GM18951 (cell line): Measurements from ENCODE around the gene CYSLTR2.
"Not testable (repeated sequence)": the region's sequence is repeated elsewhere in the genome, so short reads cannot be mapped to it uniquely, and the experiment has no call there.

Source experiments
- POLR2A ChIP-seq: IDR thresholded peaks from 4 replicates; pipeline ENCODE4 v1.6.1; 2011; ENCODE audit warnings: mild to moderate bottlenecking; ENCODE audit not compliant: insufficient read length, insufficient read depth; ENCODE audit errors: extremely low read depth
- in situ Hi-C: fragments of 300-500 bp; cut with MboI; formaldehyde crosslinking; loops from one replicate; pipeline ENCODE4 v1.12.0; 2022; ENCODE audit warnings: low sequenced_read_pairs, mixed read lengths, inconsistent platforms; ENCODE audit not compliant: unreplicated experiment

CYSLTR2 gene

DNA sequence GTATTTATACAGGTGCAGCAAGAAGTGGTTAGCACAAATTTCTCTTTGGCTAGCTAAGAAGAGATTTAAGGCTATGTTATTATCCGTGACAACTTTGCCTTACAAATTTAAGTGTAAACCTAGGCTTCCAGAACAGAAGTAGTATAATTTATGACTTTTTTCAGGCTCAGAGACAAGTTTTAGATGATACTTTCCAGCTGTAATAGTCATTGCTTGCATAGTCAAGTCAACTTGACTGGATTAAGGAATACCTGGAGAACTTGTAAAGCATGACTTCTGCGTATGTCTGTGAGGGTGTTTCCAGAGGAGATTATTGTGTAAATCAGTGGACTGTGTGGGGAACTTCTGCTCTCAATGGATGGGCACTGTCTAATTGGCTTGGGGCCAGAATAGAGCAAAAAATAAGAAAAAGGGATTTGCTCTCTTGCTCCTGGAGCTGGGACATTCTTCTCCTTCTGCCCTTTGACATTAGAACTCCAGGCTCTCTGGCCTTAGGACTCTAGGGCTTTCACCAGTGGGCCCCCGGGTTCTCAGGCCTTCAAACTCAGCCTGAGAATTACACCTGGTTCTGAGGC lies 33.0 kb downstream of the CYSLTR2 start:
- in situ Hi-C loops: no loop called here
- TF ChIP-seq POLR2A: no peak

DNA sequence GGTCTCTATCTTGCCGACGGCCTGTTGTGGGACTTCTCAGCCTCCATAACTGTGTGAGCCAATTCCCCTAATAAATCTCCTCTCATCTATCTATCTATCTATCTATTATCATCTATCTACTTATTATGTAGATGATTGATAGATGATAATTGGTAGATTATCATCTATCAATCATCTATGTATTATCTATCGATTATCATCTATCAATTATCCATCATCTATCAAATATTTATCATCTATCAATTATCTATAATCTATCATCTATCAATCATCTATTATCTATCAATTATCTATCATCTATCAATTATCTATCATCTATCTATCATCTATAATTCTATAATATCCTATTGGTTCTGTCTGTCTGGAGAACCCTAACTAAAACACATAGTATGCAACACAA lies 33.5 kb downstream of the CYSLTR2 start:
- in situ Hi-C loops: no loop called here

DNA sequence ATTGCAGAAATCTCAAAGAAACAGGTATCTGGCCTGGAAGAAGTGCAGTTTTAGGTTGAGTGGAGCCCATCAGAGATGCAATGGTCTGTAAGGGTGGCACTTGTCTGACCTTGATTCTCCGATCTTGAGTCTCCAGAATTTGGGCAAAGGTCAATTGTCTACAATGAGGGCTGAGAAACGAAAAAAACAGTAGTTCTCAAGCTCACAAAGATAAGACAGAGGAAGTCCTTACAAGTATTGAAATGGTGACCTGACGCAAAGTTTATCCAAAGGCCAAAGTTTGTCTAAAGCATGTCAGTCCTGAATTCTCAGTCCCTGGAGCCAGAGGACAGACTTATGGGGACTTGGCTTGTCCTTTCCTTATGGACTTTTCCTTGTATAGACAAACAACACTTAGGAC lies 40.3 kb downstream of the CYSLTR2 start:
- in situ Hi-C loops: no loop called here
- TF ChIP-seq POLR2A: no peak

More for the DNA sequence above, 33.5 kb downstream of the CYSLTR2 start:
- no peak for TF ChIP-seq POLR2A

DNA sequence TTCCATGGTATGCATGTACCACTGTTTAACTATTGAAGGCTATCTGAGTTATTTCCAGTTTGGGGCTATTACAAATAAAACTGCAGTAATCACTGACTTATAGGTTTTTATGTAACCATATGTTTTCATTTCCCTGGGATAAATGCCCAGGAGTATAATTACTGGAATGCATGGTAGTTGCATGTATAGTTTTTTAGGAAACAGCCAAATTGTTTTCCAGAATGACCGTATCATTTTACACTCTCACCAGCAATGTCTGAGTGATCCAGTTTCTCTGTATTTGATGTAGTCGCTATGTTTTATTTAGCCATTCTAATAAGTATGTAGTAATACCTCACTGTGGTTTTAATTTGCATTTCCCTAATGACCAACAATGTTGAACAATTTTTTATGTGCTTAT lies 42.0 kb downstream of the CYSLTR2 start:
- in situ Hi-C loops: no loop called here

DNA sequence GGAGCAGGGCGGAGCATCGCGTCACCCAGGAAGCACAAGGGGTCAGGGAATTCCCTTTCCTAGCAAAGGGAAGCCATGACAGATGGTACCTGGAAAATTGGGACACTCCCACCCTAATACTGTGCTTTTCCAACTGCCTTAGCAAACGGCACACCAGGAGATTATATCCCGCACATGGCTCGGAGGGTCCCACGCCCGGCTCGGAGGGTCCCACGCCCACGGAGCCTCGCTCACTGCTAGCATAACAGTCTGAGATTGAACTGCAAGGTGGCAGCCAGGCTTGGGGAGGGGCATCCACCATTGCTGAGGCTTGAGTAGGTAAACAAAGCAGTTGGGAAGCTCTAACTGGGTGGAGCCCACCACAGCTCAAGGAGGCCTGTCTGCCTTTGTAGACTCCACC lies 42.9 kb downstream of the CYSLTR2 start:
- in situ Hi-C loops: not testable (repeated sequence)

More for the DNA sequence above, 42.0 kb downstream of the CYSLTR2 start:
- TF ChIP-seq POLR2A: no peak

- in situ Hi-C loops: no loop called here
- TF ChIP-seq POLR2A: no peak
These were observed 53.7 kb downstream of the CYSLTR2 start for GRCh38 chr13:48707405-48707804.

DNA sequence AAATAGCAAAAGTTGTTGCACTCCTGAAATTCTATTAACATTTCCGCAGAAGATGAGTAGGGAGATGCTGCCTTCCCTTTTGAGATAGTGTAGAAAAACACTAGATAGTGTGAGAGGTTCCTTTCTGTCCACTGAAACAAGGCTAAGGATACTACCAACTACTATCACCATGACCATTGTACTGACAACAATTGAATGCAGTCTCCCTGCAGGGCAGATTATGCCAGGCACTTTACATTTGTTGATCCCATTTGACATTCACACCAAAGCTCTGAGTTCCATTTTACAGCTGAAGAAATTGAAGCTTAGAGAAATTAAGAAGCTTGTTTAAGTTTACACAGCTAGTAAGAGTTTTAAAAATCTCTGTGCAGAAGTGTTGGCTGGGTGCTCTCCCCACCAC lies 55.0 kb downstream of the CYSLTR2 start:
- TF ChIP-seq POLR2A: no peak
- in situ Hi-C loops: no loop called here

DNA sequence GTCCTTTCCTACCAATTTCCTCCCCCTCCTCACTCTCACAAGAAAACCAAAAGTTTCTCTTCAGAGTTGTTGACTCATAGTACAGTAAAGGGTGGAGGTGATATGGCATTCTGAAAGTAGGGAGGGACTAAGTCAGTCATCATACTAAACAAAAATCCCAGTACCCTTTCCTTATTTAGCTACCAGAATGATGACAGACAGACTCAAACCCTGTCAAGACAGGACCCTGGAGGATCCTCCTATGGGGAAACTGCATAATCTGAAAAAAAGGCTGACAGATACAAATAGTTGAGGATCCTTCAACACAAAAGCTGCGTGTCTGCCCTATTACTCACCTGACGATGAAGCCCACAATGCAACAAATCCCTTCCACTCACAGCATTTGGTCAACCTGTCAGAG lies 55.5 kb downstream of the CYSLTR2 start:
- in situ Hi-C loops: no loop called here
- TF ChIP-seq POLR2A: no peak

GRCh38 chr13:48710160-48710559 lies 56.4 kb downstream of the CYSLTR2 start:
- in situ Hi-C loops: no loop called here
- no peak for TF ChIP-seq POLR2A

GRCh38 chr13:48712141-48712540 lies 58.4 kb downstream of the CYSLTR2 start:
- TF ChIP-seq POLR2A: no peak
- in situ Hi-C loops: no loop called here

DNA sequence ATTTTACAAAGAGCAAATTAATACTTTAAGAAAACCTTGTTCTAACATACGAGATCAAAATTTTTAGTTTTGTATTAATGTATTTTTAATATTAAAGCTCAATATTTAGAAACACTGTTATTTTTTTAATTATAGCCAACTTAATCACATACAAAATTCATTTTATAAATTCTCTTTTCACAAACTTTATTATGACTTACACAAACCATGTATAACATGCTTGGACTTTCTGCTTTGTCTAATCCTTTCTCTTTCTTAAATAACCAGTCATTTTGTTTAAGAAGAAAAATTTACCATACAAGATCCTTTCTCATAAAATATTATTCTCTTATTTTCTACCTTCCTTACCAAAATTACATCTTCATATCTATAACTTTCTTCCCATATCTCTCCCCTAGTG lies 62.2 kb downstream of the CYSLTR2 start:
- no peak for TF ChIP-seq POLR2A
- in situ Hi-C loops: no loop called here

GRCh38 chr13:48720621-48721020 lies 66.9 kb downstream of the CYSLTR2 start:
- in situ Hi-C loops: no loop called here
- TF ChIP-seq POLR2A: no peak

DNA sequence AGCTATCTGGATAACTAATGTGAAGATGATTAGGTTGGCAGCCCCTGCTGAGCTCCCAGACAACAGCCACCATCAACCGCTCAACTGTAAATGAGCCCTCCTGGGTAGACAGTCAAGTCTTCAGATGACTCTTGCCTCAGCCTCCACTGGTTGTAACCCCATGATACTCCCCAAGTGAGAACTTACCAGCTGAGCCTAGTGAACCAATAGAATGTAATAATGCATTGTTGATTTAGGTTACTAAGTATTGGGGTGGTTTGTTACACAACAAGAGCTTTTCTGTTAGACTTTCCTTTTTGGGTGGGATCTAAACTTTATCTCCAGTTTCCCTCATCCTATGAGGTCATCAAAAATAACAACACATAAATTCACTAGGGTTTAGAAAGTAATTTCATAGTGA lies 69.4 kb downstream of the CYSLTR2 start:
- in situ Hi-C loops: no loop called here
- TF ChIP-seq POLR2A: no peak

- no peak for TF ChIP-seq POLR2A
- in situ Hi-C loops: no loop called here
These were observed 71.5 kb downstream of the CYSLTR2 start for GRCh38 chr13:48725271-48725670.

DNA sequence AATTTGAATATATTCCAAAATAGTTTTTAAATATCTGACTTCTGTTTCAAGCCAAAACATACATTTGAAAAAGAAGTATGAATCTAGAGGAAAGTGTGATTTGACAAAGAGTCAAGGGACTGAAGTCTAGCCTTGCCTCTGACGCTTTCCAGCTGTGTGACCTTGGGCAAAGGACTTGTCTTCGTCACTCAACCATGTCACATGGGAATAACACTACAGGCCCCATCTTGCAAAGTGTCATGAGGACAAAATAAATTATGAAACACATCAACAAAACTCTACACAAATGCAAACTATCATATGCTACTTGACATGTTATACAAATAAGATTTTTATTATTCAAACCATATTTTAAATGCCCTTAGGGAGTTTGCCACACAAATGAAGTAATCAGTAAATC lies 73.0 kb downstream of the CYSLTR2 start:
- in situ Hi-C loops: no loop called here

More for the DNA sequence above, 73.0 kb downstream of the CYSLTR2 start:
- TF ChIP-seq POLR2A: no peak
